ENCODE data around the gene FKBP2. TPM values are rescaled to one million over a fixed set of nuclear protein-coding genes. Genes with fewer than 3 reads are reported as not detected.

FKBP2 gene
- 73.4 and 228 TPM in 2 replicates for total RNA-seq (2014; rRNA removed; shearing (Covaris generic))

GRCh38 chr11:64240435-64241240 lies at the start of gene FKBP2:
TSS of gene FKBP2 (plus strand) at chr11:64241095. CDS start at chr11:64242388, 1,293 bp downstream.
- Histone ChIP-seq H3K27me3 (replicated peaks) (no peaks in the 10 kb centered on the region), H3K27ac (peak within 1 kb of the TSS; percentile 91), H3K4me1 (replicated peaks) (peaks cover 36% of the 10 kb centered on the region), H3K9me3 (replicated peaks) (no peaks in the 10 kb centered on the region), H3K36me3 (peaks cover 62% of the 10 kb centered on the region), H3K4me3 (peak within 1 kb of the TSS; percentile 74)
- peak; percentile 99 for DNase-seq (ENCODE audit: low read depth in 1 of 2, low spot score in 2 of 2)

- Histone ChIP-seq H3K9me3 (replicated peaks) (no peaks in the 10 kb centered on the region; the same call in 1 of the 2 replicates), H3K4me1 (replicated peaks) (no peaks in the 10 kb centered on the region), H3K27me3 (replicated peaks) (no peaks in the 10 kb centered on the region), H3K4me3 (no peak overlapping the region), H3K27ac (no peak overlapping the region), H3K36me3 (peaks cover 58% of the 10 kb centered on the region)
- DNase-seq (ENCODE audit: low read depth in 1 of 2, low spot score in 2 of 2) = no peak
Measured at GRCh38 chr11:64192434-64192833, 48.5 kb upstream of the FKBP2 start.

DNA sequence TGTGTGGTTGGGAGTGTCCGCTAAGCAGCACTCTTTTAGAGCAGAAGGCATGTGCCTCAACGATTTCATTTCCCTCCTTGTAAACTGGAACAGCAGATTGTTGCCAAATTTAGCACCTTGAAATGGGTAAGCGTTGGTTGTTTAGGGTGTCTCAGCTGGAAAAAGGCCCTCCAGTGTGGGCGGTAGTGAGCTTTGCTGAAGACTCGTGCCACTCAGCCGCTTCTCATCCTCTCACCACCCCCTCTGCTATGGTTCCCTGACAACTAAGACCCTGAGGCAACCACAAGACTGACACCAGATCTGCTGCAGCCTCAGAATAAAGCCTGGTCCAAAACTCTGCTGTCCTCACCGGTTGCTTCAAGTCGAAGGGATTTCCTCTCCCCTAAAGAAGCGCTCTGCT lies 44.3 kb upstream of the FKBP2 start:
- Histone ChIP-seq H3K4me3 (no peak overlapping the region), H3K9me3 (replicated peaks) (no peaks in the 10 kb centered on the region; the same call in 1 of the 2 replicates), H3K4me1 (replicated peaks) (no peaks in the 10 kb centered on the region), H3K27me3 (replicated peaks) (no peaks in the 10 kb centered on the region), H3K27ac (no peak overlapping the region), H3K36me3 (peaks cover 98% of the 10 kb centered on the region)
- DNase-seq (ENCODE audit: low read depth in 1 of 2, low spot score in 2 of 2) = no peak

DNA sequence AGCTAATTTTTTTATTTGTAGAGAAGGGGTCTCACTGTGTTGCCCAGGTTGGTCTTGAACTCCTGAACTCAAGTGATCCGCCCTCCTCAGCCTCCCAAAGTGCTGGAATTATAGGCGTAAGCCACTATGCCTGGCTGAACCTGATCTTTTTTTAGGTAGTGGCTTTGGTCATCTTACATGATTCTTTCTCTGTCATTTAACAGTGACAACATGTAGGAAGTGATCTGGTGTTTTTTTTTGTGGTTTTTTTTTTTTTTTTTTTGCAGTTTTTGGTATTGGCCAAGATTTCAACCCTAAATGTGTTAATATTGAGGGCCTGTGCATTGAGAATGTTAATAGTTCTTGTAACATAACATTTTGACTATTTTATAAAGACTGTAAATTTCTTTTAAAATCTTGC lies 42.4 kb upstream of the FKBP2 start:
- Histone ChIP-seq H3K4me1 (replicated peaks) (no peaks in the 10 kb centered on the region), H3K27me3 (replicated peaks) (no peaks in the 10 kb centered on the region), H3K36me3 (peaks cover 98% of the 10 kb centered on the region), H3K27ac (no peak overlapping the region), H3K4me3 (no peak overlapping the region), H3K9me3 (replicated peaks) (no peaks in the 10 kb centered on the region)
- no peak for DNase-seq (ENCODE audit: low read depth in 1 of 2, low spot score in 2 of 2)

DNA sequence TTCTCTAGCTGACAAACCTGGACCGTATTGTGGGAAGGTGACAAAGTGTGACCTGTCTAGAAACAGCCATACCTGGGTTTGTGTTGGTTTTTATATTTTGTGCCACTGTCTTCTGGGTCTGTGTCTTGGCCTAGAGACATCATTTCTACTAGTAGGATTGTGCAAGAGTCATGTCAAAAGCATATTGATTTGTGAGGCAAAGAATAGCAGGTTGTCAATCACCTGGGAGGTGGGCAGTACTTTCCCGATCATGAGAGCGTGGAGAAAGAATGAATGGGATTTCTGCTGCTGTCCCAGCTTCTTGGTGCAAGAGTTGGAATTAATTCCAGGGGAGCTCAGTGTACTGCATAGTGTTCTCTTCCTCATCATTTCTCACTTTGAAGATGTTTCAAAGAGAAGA lies 39.4 kb upstream of the FKBP2 start:
- Histone ChIP-seq H3K9me3 (replicated peaks) (no peaks in the 10 kb centered on the region), H3K27ac (no peak overlapping the region), H3K4me3 (no peak overlapping the region), H3K27me3 (replicated peaks) (no peaks in the 10 kb centered on the region), H3K4me1 (replicated peaks) (peaks cover 5% of the 10 kb centered on the region), H3K36me3 (peaks cover 98% of the 10 kb centered on the region)
- DNase-seq (ENCODE audit: low read depth in 1 of 2, low spot score in 2 of 2) = no peak

- no peak for DNase-seq (ENCODE audit: low read depth in 1 of 2, low spot score in 2 of 2)
- Histone ChIP-seq H3K9me3 (replicated peaks) (no peaks in the 10 kb centered on the region), H3K27ac (no peak overlapping the region), H3K27me3 (replicated peaks) (no peaks in the 10 kb centered on the region), H3K36me3 (peaks cover 93% of the 10 kb centered on the region), H3K4me3 (no peak overlapping the region), H3K4me1 (replicated peaks) (peaks cover 20% of the 10 kb centered on the region)
Measured at GRCh38 chr11:64202992-64203391, 37.9 kb upstream of the FKBP2 start.

DNA sequence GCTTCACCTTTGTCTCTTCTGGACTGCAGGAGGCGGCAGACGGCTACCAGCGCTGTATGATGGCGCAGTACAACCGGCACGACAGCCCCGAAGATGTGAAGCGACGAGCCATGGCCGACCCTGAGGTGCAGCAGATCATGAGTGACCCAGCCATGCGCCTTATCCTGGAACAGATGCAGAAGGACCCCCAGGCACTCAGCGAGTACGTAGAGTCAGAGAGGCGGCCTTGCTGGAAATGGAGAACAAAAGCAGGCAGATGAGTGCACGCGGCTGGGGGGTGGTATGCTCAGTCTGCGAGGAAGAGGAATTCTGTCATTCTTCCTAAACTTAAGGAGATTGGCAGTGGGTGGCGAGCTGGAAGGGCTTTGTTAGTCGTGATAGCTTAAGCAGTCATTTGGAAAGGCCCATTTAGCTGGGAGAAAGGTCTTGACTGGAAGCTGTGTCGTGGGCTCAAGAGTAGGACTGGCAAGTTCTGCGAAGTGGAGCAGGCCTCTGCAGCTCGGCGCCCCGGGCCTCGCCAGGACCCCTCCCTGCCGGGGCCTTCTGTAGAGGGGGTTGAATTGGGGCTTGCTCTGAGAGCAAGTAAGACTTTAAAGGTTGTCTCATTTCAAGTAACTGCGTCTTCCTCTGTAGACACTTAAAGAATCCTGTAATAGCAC lies 37.3 kb upstream of the FKBP2 start:
- no peaks in the 10 kb centered on the region for H3K27me3 ChIP-seq (replicated peaks)
- no peaks in the 10 kb centered on the region for H3K9me3 ChIP-seq (replicated peaks)
- H3K36me3 ChIP-seq = peaks cover 93% of the 10 kb centered on the region
- no peak overlapping the region for H3K27ac ChIP-seq
- no peak overlapping the region for H3K4me3 ChIP-seq
- peaks cover 25% of the 10 kb centered on the region for H3K4me1 ChIP-seq (replicated peaks)
- DNase-seq (ENCODE audit: low read depth in 1 of 2, low spot score in 2 of 2) = no peak

GRCh38 chr11:64204080-64204440 lies 36.8 kb upstream of the FKBP2 start:
- H3K4me1 ChIP-seq (replicated peaks) = peaks cover 25% of the 10 kb centered on the region
- no peaks in the 10 kb centered on the region for H3K27me3 ChIP-seq (replicated peaks)
- H3K4me3 ChIP-seq = no peak overlapping the region
- peaks cover 92% of the 10 kb centered on the region for H3K36me3 ChIP-seq
- DNase-seq (ENCODE audit: low read depth in 1 of 2, low spot score in 2 of 2) = no peak
- H3K27ac ChIP-seq = no peak overlapping the region
- H3K9me3 ChIP-seq (replicated peaks) = no peaks in the 10 kb centered on the region

GRCh38 chr11:64204464-64204989 lies 36.4 kb upstream of the FKBP2 start:
- DNase-seq (ENCODE audit: low read depth in 1 of 2, low spot score in 2 of 2) = peak; percentile 85 to 91
- peaks cover 89% of the 10 kb centered on the region for H3K36me3 ChIP-seq
- H3K9me3 ChIP-seq (replicated peaks) = no peaks in the 10 kb centered on the region
- H3K27me3 ChIP-seq (replicated peaks) = no peaks in the 10 kb centered on the region
- peaks cover 25% of the 10 kb centered on the region for H3K4me1 ChIP-seq (replicated peaks)
- no peak overlapping the region for H3K4me3 ChIP-seq
- no peak overlapping the region for H3K27ac ChIP-seq

- no peaks in the 10 kb centered on the region for H3K9me3 ChIP-seq (replicated peaks)
- no peak for DNase-seq (ENCODE audit: low read depth in 1 of 2, low spot score in 2 of 2)
- peaks cover 68% of the 10 kb centered on the region for H3K36me3 ChIP-seq
- peaks cover 25% of the 10 kb centered on the region for H3K4me1 ChIP-seq (replicated peaks)
- H3K27ac ChIP-seq = peak within 1 kb of the TSS; percentile 62
- H3K27me3 ChIP-seq (replicated peaks) = no peaks in the 10 kb centered on the region
- no peak within 1 kb of the TSS for H3K4me3 ChIP-seq
Measured at GRCh38 chr11:64206457-64207255, 34.2 kb upstream of the FKBP2 start, which contains the start of gene FERMT3. TSS of gene FERMT3 (plus strand) at chr11:64206721. CDS start at chr11:64207365, 644 bp downstream.

- Histone ChIP-seq H3K9me3 (replicated peaks) (no peaks in the 10 kb centered on the region), H3K36me3 (peaks cover 60% of the 10 kb centered on the region), H3K27ac (peak overlapping the region; percentile 62), H3K27me3 (replicated peaks) (no peaks in the 10 kb centered on the region), H3K4me1 (replicated peaks) (peaks cover 25% of the 10 kb centered on the region), H3K4me3 (no peak overlapping the region)
- peak; percentile 77 to 86 for DNase-seq (ENCODE audit: low read depth in 1 of 2, low spot score in 2 of 2)
Measured at GRCh38 chr11:64207256-64208085, 33.4 kb upstream of the FKBP2 start.

DNA sequence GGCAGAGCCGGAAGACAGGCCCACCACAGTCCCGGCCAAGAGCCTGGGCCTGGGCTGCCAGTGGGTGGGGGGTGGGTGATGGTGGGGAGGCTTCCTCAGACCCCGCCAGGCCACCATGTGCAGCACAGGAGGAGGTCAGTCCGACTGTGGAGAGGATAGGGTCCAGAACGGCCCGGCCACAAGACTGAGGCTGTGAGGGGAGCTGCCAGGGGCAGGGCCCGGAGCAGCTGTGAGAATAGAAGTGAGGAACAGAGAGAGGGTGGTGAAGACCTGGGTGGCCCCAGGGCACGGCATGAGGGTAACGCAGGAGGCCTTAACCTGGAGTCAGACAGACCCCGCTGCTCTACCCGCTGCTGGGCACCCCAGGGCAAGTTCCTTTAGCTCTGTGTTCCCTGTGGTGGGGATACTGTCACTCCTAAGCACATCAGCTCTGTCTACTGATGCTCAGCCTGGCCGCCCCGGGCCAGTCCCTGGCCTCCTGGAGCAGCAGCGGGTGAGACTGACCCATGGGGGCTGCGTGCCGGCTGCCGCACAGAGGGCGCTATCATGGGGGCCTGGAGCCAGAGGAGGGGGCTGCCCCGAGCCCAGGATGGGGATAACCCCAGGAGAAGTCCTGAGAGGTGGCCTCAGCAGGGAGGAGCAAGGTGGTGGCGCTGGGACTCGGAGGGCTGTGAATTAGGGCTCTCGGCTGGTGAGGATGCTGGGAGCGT lies 32.7 kb upstream of the FKBP2 start:
- Histone ChIP-seq H3K27ac (peak overlapping the region; percentile 62), H3K9me3 (replicated peaks) (no peaks in the 10 kb centered on the region), H3K27me3 (replicated peaks) (no peaks in the 10 kb centered on the region), H3K36me3 (peaks cover 52% of the 10 kb centered on the region), H3K4me3 (no peak overlapping the region), H3K4me1 (replicated peaks) (peaks cover 25% of the 10 kb centered on the region)
- DNase-seq (ENCODE audit: low read depth in 1 of 2, low spot score in 2 of 2) = no peak

Measured in SJSA1 (cell line).